ENCODE measurements around the gene RAPGEF4.

DNA sequence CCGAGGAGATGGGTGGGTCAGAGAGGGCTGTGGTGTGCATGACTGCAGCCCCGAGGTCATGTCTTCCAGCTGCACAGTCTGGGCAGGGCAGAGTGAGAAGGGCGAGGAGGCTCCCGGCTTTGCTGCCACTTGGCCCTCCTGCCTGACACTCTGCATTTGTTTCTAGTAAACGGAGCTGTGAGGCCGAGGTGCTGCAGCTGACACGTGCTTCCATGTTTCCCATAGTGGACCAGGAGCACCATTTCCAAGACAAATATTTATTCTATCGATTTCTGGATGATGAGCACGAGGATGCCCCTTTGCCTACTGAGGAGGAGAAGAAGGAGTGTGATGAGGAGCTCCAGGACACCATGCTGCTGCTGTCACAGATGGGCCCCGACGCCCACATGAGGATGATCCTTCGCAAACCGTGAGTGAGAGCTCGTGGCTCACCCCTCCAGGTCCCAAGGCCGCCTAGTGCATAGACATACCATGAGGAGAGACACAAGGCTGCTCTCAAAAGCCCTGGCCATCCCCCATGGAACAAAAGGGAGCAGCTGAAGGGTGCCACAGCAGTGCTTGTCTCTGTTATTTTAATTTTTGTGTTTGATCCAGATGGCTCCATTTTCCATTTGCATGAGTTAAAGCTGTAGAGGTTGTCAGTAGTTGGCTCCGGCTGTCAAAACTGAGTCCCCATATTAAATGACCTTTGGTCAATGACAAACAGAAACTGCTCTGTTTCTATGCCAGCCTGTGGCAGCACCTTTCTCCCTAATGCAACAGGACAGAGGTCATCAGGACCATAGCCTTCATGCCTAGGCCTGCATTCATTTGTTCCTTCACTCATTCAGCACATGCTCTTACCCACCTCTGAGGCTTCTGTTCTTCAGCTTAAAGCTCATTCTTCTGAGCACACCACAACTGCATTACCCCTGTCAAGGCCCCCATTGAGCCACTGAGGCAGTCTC lies 231.7 kb downstream of the RAPGEF4 start:
- TF ChIP-seq EZH2phosphoT487 (IDR thresholded peaks at IDR 0.05; ENCODE audit: borderline replicate concordance, low read length) = no peak
- TF ChIP-seq, protein P1, sequence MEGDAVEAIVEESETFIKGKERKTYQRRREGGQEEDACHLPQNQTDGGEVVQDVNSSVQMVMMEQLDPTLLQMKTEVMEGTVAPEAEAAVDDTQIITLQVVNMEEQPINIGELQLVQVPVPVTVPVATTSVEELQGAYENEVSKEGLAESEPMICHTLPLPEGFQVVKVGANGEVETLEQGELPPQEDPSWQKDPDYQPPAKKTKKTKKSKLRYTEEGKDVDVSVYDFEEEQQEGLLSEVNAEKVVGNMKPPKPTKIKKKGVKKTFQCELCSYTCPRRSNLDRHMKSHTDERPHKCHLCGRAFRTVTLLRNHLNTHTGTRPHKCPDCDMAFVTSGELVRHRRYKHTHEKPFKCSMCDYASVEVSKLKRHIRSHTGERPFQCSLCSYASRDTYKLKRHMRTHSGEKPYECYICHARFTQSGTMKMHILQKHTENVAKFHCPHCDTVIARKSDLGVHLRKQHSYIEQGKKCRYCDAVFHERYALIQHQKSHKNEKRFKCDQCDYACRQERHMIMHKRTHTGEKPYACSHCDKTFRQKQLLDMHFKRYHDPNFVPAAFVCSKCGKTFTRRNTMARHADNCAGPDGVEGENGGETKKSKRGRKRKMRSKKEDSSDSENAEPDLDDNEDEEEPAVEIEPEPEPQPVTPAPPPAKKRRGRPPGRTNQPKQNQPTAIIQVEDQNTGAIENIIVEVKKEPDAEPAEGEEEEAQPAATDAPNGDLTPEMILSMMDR (IDR thresholded peaks at IDR 0.05; ENCODE audit: low read depth, low read length, poor library complexity, severe bottlenecking) = no peak
